NCI-H2029 treated with DMSO at 0.1 percent for 48 hours (cell line): Measurements from ENCODE around the gene PLEKHA4.
A peak's percentile ranks its signal among the peaks of the same experiment; 100 is the strongest.
"Not testable (repeated sequence)": the region's sequence is repeated elsewhere in the genome, so short reads cannot be mapped to it uniquely, and the experiment has no call there.

Experiments
- DNase-seq: peaks from one replicate; lab custom pipeline; 2025; lab: John Stamatoyannopoulos, UW

Gene PLEKHA4

DNA sequence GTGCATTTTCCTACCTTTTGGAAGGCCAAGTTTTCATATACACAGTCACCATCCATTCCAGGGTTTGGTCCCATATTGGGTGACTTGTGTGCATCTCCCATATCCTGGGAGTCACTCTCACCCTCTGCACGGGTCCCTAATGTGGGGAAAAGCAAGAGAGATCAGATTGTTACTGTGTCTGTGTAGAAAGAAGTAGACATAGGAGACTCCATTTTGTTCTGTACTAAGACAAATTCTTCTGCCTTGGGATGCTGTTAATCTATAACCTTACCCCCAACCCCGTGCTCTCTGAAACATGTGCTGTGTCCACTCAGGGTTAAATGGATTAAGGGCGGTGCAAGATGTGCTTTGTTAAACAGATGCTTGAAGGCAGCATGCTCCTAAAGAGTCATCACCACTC is 21.1 kb upstream of the PLEKHA4 start:
- DNase-seq, result not testable (repeated sequence)

DNA sequence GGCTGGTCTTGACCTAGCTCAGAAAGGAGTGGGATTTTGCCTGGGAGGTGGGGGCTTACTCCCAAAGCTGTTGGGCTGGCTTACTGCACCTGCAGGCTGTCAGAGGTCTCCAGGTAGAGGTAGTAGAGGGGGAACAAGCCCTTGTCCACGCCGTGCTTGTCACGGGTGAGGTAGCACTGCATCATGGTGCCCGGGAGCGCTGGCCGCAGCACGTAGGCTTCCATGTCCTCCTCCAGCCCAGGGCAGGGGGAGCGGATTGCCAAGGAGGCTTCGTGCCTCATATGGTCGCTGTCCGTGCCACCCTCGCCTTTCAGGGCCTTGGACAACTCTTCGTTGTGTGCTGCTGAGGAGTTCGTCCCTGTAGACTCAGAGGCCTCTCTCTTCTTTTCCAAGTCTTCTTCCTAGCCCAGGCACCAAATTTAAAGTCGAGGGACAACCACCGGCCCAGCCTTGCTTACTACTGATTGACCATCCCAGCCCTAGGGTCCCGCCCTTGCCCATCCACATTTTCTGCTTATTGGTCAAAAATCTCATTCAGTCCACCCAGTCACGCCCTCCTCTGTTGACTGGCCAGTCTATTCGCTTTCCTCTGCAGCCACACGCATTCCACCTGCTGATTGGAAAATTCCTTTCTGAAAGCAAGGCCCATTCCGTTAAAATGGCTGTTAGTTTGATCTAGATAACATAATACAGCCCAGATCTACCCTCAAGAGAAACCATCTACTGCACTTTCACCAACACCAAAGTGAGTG is 19.6 kb upstream of the PLEKHA4 start:
- DNase-seq, result no peak

DNA sequence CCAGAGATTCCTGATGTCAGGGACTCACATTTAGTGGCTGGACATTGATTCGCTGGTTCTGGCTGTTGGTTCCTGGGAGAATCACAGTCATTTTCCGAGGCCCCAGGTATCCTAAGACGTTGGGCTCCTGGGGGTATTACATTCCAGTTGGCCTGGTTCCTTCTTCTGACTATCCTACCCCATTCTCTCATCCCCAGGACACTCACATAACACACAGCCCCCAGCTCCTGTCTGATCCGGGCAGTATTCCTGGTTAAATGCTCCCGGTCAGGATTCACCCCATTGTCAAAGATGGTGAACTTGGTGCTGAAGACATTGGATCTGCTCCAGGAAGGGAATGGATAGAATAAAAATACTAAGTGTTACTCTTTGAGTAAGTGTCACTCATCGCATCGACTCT is 15.3 kb upstream of the PLEKHA4 start:
- no peak for DNase-seq

DNA sequence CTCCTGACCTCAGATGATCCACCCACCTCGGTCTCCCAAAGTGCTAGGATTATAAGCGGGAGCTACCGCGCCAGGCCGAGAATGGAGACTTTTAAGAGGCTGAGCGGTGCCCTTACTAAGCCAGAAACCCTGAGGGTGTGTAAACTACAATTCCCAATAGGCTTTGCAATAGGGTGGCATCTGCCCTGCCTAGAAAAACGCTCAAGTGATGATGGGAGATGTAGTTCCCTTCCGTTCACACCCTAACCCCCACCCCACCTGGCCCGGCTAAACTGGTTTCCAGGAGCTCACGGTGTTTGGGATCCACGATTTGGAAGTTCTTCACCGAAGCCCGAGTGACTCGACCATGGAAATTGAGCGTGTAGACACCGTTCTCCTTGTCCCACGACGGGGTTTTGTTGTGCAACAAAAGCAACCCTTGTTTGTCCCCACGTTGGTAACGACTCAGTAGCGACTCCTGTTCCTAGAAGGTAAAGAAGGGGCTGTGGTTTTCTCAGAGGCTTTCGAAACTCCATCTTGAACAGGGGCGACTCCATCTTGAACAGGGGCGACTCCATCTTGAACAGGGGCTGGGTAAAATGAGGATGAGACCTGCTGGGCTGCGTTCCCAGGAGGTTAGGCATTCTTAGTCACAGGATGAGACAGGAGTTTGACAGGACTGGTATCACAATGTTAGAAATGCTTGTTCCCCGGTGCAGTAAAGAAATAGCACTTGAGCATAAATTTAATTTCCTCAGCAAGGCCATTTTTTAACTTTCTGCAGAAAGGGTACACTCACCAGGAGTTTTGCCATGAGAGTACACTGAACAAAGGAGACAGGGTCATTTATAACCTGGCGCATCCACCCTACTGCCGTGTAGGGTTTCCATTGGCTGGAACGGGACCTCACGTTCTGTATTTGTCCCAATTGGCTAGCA is 13.6 kb upstream of the PLEKHA4 start:
- no peak for DNase-seq

DNA sequence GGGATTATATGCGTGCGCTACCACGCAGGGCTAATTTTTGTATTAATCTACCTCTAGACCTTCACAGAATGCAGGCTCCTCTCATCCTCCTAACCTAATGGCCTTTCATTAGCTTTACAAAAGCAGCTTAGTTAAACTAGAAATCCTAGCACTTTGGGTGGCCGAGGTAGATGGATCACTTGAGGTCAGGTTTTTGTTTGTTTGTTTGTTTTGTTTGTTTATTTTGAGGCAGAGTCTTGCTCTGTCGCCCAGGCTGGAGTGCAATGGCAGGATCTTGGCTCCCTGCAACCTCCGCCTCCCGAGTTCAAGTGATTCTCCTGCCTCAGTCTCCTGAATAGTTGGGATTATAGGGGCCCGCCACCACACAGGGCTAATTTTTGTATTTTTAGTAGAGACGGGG is 11.3 kb upstream of the PLEKHA4 start:
- not testable (repeated sequence) for DNase-seq

DNA sequence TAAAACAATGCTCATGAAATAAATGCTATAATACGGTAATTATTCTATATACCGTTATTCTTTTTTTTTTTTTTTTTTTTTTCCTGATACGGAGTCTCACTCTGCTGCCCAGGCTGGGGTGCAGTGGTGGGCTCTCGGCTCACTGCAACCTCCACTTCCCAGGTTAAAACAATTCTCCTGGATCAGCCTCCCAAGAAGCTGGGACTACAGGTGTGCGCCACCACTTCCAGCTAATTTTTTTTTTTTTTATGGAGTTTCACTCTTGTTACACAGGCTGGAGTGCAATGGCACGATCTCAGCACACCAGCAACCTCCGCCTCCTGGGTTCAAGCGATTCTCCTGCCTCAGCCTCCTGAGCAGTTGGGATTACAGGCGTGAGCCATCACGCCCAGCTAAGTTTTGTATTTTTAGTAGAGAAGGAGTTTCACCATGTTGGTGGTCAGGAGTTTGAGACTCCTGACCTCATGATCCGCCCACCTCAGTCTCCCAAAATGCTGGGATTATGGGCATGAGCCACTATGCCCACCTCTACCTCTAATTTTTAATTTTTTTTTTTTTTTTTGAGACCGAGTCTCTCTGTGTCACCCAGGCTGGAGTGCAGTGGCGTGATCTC is 10.7 kb upstream of the PLEKHA4 start:
- no peak for DNase-seq

DNA sequence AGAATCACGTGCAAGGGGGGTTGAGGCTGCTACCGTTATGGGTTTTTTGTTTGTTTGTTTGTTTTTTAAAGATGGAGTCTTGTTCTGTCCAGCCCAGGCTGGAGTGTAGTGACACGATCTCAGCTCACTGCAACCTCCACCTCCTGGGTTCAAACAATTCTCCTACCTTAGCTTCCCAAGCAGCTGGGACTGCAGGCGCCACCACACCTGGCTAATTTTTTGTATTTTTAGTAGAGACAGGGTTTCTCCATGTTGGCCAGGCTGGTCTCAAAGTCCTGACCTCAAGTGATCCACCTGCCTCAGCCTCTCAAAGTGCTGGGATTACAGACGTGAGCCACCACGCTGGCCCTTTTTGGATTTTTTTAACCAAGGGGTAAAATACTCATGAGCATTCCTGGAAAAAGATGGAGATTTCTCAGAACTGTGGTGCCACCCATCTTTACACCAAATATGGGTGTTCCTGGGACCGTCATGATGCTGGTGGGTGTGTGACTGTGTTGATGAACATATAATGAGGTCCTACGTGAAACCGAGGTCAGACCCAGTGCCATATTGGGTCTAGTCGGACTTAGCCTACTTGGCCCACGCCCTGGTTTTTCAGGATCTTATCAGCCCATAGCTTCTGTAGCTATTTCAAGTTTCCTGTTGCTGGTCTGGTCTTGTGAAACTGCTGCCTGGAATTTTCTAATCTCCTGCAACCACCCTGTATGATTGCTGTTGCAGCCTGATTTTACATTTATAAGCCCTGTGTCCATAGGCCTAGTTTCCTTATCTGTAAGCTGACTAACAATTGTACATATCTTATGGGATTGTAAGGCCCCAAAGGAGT is 10.0 kb upstream of the PLEKHA4 start:
- DNase-seq, result no peak

DNA sequence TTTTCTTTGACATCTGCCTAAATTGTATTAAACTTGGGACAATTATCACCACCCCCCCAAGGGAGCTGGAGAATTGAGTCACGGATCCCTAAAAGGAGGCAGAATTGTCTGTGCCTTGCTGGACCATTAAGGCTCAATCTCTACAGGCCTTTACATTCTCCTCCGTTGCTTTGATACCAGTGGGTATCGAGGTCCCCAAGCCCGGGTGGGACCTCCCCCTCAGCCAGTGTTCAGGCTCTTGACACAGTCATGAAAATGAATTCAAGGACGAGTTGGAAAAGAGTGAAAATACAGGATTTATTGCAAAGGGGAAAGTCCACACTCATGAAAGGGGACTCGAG is 9.4 kb upstream of the PLEKHA4 start:
- no peak for DNase-seq

DNA sequence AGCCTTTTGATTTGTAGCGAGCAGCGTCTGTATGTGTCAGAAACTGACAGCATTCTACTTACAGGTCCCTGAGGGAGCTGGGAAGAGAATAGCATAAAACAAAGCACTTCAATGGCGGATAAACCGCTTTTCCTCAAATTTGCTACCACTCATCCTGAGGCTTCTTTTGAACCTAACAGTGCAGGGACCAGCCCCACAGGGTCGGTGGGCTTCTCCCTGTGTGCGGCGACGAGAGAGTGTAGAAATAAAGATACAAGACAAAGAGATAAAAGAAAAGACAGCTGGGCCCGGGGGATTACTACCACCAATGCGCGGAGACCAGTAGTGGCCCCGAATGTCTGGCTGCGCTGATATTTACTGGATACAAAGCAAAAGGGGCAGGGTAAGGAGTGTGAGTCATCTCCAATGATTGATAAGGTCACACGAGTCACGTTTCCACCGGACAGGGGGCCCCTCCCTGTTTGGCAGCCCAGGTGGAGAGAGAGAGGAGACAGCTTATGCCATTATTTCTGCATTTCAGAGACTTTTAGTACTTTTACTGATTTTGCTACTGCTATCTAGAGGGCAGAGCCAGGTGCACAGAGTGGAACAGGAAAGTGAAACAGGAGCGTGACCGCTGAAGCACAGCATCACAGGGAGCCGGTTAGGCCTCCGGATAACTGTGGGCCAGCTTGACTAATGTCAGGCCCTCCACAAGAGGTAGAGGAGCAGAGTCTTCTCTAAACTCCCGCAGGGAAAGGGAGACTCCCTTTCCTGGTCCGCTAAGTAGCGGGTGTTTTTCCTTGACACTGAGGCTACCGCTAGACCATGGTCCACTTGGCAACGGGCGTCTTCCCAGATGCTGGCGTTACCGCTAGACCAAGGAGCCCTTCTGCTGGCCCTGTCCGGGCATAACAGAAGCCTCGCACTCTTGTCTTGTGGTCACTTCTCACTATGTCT is 7.9 kb upstream of the PLEKHA4 start:
- DNase-seq, result not testable (repeated sequence)

DNA sequence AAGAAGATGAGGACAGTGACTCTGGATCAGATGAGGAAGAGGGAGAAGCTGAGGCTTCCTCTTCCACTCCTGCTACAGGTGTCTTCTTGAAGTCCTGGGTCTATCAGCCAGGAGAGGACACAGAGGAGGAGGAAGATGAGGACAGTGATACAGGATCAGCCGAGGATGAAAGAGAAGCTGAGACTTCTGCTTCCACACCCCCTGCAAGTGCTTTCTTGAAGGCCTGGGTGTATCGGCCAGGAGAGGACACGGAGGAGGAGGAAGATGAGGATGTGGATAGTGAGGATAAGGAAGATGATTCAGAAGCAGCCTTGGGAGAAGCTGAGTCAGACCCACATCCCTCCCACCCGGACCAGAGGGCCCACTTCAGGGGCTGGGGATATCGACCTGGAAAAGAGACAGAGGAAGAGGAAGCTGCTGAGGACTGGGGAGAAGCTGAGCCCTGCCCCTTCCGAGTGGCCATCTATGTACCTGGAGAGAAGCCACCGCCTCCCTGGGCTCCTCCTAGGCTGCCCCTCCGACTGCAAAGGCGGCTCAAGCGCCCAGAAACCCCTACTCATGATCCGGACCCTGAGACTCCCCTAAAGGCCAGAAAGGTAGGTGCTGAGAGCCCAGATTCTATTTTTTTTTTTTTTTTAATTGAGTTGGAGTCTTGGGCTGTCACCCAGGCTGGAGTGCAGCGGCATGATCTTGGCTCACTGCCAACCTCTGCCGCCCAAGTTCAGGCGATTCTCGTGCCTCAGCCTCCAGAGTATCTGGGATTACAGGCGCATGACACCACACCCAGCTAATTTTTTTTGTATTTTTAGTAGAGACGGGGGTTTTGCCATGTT is 6.1 kb upstream of the PLEKHA4 start:
- DNase-seq, result no peak

DNA sequence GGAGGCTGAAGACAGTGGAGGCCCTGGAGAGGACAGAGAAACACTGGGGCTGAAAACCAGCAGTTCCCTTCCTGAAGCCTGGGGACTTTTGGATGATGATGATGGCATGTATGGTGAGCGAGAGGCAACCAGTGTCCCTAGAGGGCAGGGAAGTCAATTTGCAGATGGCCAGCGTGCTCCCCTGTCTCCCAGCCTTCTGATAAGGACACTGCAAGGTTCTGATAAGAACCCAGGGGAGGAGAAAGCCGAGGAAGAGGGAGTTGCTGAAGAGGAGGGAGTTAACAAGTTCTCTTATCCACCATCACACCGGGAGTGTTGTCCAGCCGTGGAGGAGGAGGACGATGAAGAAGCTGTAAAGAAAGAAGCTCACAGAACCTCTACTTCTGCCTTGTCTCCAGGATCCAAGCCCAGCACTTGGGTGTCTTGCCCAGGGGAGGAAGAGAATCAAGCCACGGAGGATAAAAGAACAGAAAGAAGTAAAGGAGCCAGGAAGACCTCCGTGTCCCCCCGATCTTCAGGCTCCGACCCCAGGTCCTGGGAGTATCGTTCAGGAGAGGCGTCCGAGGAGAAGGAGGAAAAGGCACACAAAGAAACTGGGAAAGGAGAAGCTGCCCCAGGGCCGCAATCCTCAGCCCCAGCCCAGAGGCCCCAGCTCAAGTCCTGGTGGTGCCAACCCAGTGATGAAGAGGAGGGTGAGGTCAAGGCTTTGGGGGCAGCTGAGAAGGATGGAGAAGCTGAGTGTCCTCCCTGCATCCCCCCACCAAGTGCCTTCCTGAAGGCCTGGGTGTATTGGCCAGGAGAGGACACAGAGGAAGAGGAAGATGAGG is 5.3 kb upstream of the PLEKHA4 start:
- no peak for DNase-seq

DNA sequence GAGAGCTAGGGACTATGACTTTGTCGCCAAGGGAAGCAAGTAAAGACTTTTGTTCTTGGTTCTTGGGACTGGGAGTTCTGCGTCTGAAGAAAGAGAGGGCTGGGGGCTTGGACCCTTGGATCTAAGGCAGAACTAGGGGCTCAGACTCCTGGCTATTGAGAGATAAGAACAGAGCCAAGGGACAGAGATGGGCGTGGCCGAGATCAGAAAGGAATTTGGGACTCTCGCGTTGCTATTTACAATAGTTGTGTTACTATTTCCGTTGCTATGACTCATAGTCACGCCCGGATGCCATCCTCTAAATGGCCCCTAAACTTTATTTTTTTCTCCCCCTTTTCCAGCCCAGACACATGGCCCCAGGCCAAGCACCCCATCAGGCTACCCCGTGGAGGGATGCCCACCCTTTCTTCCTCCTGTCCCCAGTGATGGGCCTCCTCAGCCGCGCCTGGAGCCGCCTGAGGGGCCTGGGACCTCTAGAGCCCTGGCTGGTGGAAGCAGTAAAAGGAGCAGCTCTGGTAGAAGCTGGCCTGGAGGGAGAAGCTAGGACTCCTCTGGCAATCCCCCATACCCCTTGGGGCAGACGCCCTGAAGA is 4.6 kb upstream of the PLEKHA4 start:
- DNase-seq, result peak; percentile 44

DNA sequence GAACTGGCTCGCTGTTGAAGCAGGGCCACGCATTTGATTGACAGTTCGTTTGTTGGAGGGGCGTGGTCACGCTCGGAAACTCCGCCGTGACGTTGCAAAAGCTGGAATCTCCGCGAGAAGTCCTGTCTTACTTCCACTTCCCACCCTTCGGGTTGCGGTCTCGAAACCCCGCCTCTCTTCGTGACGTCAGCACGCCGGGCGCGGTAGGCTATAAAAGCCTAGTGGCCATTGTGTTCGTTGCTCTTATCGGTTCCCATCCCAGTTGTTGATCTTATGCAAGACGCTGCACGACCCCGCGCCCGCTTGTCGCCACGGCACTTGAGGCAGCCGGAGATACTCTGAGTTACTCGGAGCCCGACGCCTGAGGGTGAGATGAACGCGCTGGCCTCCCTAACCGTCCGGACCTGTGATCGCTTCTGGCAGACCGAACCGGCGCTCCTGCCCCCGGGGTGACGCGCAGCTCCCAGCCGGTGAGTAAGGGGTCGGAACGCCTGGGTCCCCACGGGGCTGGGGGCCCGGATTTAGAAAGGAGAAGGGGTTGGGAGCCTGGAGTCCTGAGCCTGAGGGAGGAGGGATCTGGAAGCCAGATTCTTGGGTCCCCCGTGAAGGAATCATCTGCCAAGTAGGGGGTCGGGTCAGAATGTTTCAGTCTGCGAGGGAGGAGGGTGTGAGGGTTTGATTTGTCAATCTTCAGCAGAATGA is 3.9 kb upstream of the PLEKHA4 start, which contains the start of gene PPP1R15A:
Gene PPP1R15A, plus strand, starts transcription at position 240 of the 702 bp plus-strand sequence. CDS start 813 bp downstream, outside the sequence.
- DNase-seq, result peak; percentile 86

DNA sequence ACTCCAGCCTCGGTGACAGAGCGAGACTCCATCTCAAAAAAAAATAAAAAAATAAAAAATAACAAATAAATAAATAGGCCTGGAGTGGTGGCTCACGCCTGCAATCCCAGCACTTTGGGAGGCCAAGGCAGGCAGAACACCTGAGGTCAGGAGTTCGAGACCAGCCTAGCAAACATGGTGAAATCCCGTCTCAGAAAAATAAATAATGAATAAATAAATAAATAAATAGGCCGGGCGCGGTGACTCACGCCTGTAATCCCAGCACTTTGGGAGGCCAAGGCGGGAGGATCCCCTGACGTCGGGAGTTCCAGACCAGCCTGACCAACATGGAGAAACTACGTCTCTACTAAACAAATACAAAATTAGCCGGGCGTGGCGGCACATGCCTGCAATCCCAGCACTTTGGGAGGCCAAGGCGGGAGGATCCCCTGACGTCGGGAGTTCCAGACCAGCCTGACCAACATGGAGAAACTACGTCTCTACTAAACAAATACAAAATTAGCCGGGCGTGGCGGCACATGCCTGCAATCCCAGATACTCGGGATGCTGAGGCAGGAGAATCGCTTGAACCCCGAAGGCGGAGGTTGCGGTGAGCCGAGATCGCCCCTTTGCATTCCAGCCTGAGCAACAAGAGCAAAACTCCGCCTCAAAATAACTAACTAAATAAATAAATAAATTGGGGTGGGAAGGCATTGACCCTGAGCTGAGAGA is 3.2 kb upstream of the PLEKHA4 start:
- DNase-seq, result not testable (repeated sequence)

DNA sequence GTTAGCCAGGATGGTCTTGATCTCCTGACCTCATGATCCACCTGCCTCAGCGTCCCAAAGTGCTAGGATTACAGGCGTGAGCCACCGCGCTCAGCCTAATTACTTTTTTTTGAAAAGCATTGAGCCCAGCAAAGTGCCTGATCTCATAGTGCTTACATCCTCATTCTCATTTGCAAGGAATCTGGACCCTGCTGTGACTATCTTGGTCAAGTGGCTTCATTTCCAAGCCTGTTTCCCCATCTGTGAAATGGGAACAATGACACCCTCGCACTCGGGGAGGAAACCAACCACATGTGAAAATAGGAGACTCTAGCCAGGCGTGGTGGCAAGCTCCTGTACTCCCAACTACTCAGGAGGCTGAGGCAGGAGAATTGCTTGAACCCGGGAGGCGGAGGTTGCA is 1.6 kb upstream of the PLEKHA4 start:
- no peak for DNase-seq

DNA sequence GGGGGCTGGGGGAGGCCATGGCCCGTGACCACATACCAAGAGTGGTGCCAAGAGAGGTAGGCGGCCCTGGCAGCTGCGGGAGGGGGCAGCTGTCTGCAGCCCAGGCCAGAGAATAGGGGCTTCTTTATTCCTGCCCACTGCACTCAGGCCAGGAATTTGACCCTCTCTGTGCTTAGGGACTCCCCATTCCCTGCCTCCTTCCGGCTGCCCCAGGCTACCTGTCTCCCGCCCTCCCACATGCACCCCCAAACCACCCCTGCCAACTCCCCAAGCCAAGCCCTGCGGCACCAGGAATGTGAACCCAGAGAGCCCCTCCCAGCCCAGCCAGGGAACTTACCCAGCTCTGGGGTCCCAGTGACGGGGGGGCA is 687 bp downstream of the PLEKHA4 start:
- no peak for DNase-seq

DNA sequence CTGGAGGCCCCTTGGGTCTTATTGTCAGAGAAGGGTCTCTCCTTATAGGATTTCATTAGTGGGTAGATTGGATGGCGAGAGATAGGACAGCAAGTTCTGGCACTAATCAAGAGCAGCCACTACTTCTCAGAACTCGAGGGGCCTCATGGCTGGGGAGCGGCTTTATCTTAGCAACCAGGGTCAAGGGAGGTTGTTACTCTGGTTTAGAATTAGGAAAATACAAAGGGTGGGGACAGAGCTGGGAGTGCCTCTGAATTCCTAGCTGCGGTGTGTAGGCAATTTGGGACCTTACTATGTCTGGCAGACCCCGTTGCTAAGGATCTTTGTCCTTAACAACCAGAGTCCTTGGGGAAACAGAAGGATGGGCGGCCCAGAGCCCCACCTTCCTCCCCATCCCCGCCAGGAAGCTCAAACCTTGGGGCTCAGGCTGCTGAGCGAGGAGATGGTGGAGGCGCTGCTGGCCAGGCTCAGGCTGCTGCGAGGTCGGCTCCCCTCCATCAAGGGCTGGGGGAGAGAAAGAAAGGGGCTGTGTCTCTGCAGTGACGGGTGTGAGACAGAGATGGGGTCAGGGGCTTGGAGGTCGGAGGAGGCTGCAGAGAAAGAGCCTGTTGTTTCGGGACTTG is 1.2 kb downstream of the PLEKHA4 start:
- DNase-seq, result no peak
